HG02970 (cell line): ENCODE data around the gene KCNMA1.

Source experiments
- ATAC-seq: cut with Tn5 transposase; IDR thresholded peaks from one replicate; pipeline ENCODE4 v1.9.1; 2021; ENCODE audit warnings: mild to moderate bottlenecking, moderate library complexity, moderate number of reproducible peaks; ENCODE audit not compliant: unreplicated experiment, low FRiP score

The KCNMA1 gene

GRCh38 chr10:77159538-77160110, 478.0 kb downstream of the KCNMA1 start:
- ATAC-seq = no peak

GRCh38 chr10:77158666-77159065, 478.9 kb downstream of the KCNMA1 start:
- no peak for ATAC-seq

- no peak for ATAC-seq
Measured at GRCh38 chr10:77157248-77158019, 480.2 kb downstream of the KCNMA1 start.

- no peak for ATAC-seq
Measured at GRCh38 chr10:77156406-77156879, 481.2 kb downstream of the KCNMA1 start.

GRCh38 chr10:77152256-77152655, 485.4 kb downstream of the KCNMA1 start:
- ATAC-seq = no peak

GRCh38 chr10:77151408-77151807, 486.2 kb downstream of the KCNMA1 start:
- no peak for ATAC-seq

GRCh38 chr10:77149706-77150105, 487.9 kb downstream of the KCNMA1 start:
- no peak for ATAC-seq

- no peak for ATAC-seq
Measured at GRCh38 chr10:77149001-77149400, 488.6 kb downstream of the KCNMA1 start.

- no peak for ATAC-seq
Measured at GRCh38 chr10:77147871-77148270, 489.7 kb downstream of the KCNMA1 start.

- no peak for ATAC-seq
Measured at GRCh38 chr10:77146712-77147336, 490.8 kb downstream of the KCNMA1 start.

GRCh38 chr10:77144656-77145055, 493.0 kb downstream of the KCNMA1 start:
- ATAC-seq = no peak

GRCh38 chr10:77139252-77140160, 498.1 kb downstream of the KCNMA1 start:
- ATAC-seq = no peak

- ATAC-seq = no peak
Measured at GRCh38 chr10:77138541-77138940, 499.1 kb downstream of the KCNMA1 start.

- no peak for ATAC-seq
Measured at GRCh38 chr10:77135555-77135954, 502.1 kb downstream of the KCNMA1 start.

- ATAC-seq = no peak
Measured at GRCh38 chr10:77131214-77131613, 506.4 kb downstream of the KCNMA1 start.

- no peak for ATAC-seq
Measured at GRCh38 chr10:77127243-77127642, 510.4 kb downstream of the KCNMA1 start.

GRCh38 chr10:77125231-77125630, 512.4 kb downstream of the KCNMA1 start:
- ATAC-seq = no peak

- ATAC-seq = no peak
Measured at GRCh38 chr10:77123330-77123729, 514.3 kb downstream of the KCNMA1 start.

- ATAC-seq = no peak
Measured at GRCh38 chr10:77121829-77122228, 515.8 kb downstream of the KCNMA1 start.

GRCh38 chr10:77120666-77121376, 516.8 kb downstream of the KCNMA1 start:
- ATAC-seq = no peak
